ENCODE measurements around the gene GSK3B. TPM values are rescaled to one million over a fixed set of nuclear protein-coding genes. Genes with fewer than 3 reads are reported as not detected.
"Not testable (repeated sequence)": the region's sequence is repeated elsewhere in the genome, so short reads cannot be mapped to it uniquely, and the experiment has no call there.

Gene GSK3B
- total RNA-seq, 2 experiments from 2014 or later, result 35.1 to 35.9 TPM

- peaks cover 9% of the 10 kb centered on the region for H3K4me1 Mint-ChIP-seq
- no peak for ATAC-seq
- H3K27me3 Mint-ChIP-seq, result no peaks in the 10 kb centered on the region
- no peak overlapping the region for H3K27ac Mint-ChIP-seq
- DNase-seq, result no peak
- CTCF ChIA-PET, result no interaction called here
- no peak overlapping the region for H3K4me3 Mint-ChIP-seq
- peaks cover 24% of the 10 kb centered on the region for H3K36me3 Mint-ChIP-seq
- no peaks in the 10 kb centered on the region for H3K9me3 Mint-ChIP-seq (ENCODE audit: low read depth)
Measured at GRCh38 chr3:120059081-120059864, 35.0 kb downstream of the GSK3B start.

GRCh38 chr3:120057626-120058025 is 36.6 kb downstream of the GSK3B start:
- CTCF ChIA-PET, result interaction anchor here (1.6 kb wide), 1 partner anchor 46 kb away, joined by 3 read pairs; no protein-coding TSS in a partner anchor
- H3K4me1 Mint-ChIP-seq, result peaks cover 22% of the 10 kb centered on the region
- H3K27ac Mint-ChIP-seq, result no peak overlapping the region

GRCh38 chr3:120057029-120057428 is 37.2 kb downstream of the GSK3B start:
- DNase-seq (no peak), ATAC-seq (no peak)
- Mint-ChIP-seq H3K9me3 (ENCODE audit: low read depth) (peaks cover 5% of the 10 kb centered on the region), H3K4me3 (no peak overlapping the region), H3K27ac (no peak overlapping the region), H3K36me3 (peaks cover 33% of the 10 kb centered on the region), H3K27me3 (no peaks in the 10 kb centered on the region), H3K4me1 (peaks cover 28% of the 10 kb centered on the region)
- CTCF ChIA-PET, result interaction anchor here (1.6 kb wide), 1 partner anchor 46 kb away, joined by 3 read pairs; no protein-coding TSS in a partner anchor

More at GRCh38 chr3:120057626-120058025, 36.6 kb downstream of the GSK3B start:
- Mint-ChIP-seq H3K36me3 (peaks cover 33% of the 10 kb centered on the region), H3K27me3 (no peaks in the 10 kb centered on the region), H3K4me3 (no peak overlapping the region), H3K9me3 (ENCODE audit: low read depth) (peaks cover 5% of the 10 kb centered on the region)
- ATAC-seq (no peak), DNase-seq (no peak)

GRCh38 chr3:120053647-120054046 is 40.6 kb downstream of the GSK3B start:
- not testable (repeated sequence) for H3K4me3 Mint-ChIP-seq; DNase-seq; H3K9me3 Mint-ChIP-seq (ENCODE audit: low read depth); ATAC-seq; H3K27ac Mint-ChIP-seq; H3K27me3 Mint-ChIP-seq
- CTCF ChIA-PET, result interaction anchor here (1.5 kb wide), 1 partner anchor 42 kb away, joined by 3 read pairs; no protein-coding TSS in a partner anchor
- H3K36me3 Mint-ChIP-seq, result peaks cover 43% of the 10 kb centered on the region
- peaks cover 53% of the 10 kb centered on the region for H3K4me1 Mint-ChIP-seq

GRCh38 chr3:120052677-120053076 is 41.6 kb downstream of the GSK3B start:
- no peak overlapping the region for H3K4me3 Mint-ChIP-seq
- no peaks in the 10 kb centered on the region for H3K27me3 Mint-ChIP-seq
- peaks cover 44% of the 10 kb centered on the region for H3K36me3 Mint-ChIP-seq
- H3K4me1 Mint-ChIP-seq, result peaks cover 52% of the 10 kb centered on the region
- ATAC-seq (no peak), DNase-seq (no peak)
- CTCF ChIA-PET, result interaction anchor here (0.6 to 1.5 kb wide), 3 partner anchors 41 to 501 kb away, joined by 3 to 4 read pairs (median 3); no protein-coding TSS in a partner anchor
- H3K9me3 Mint-ChIP-seq (ENCODE audit: low read depth), result peaks cover 7% of the 10 kb centered on the region
- peak overlapping the region; percentile 58 for H3K27ac Mint-ChIP-seq

- ATAC-seq, result peak; percentile 74
- peaks cover 10% of the 10 kb centered on the region for H3K9me3 Mint-ChIP-seq (ENCODE audit: low read depth)
- peaks cover 50% of the 10 kb centered on the region for H3K4me1 Mint-ChIP-seq
- no peak for DNase-seq
- H3K4me3 Mint-ChIP-seq, result no peak overlapping the region
- peak overlapping the region; percentile 58 for H3K27ac Mint-ChIP-seq
- H3K36me3 Mint-ChIP-seq, result peaks cover 47% of the 10 kb centered on the region
- no peaks in the 10 kb centered on the region for H3K27me3 Mint-ChIP-seq
- CTCF ChIA-PET, result interaction anchor here (0.6 to 1.5 kb wide), 3 partner anchors 41 to 500 kb away, joined by 3 to 4 read pairs (median 3); no protein-coding TSS in a partner anchor
Measured at GRCh38 chr3:120052225-120052624, 42.0 kb downstream of the GSK3B start.

- H3K27me3 Mint-ChIP-seq, DNase-seq, CTCF ChIA-PET, H3K4me3 Mint-ChIP-seq, H3K27ac Mint-ChIP-seq: not testable (repeated sequence)
- Mint-ChIP-seq H3K36me3 (peaks cover 52% of the 10 kb centered on the region), H3K9me3 (ENCODE audit: low read depth) (peaks cover 11% of the 10 kb centered on the region), H3K4me1 (peaks cover 50% of the 10 kb centered on the region)
- ATAC-seq, result peak; percentile 49
Measured at GRCh38 chr3:120051570-120051969, 42.7 kb downstream of the GSK3B start.

GRCh38 chr3:120049881-120050539 is 44.2 kb downstream of the GSK3B start:
- peaks cover 57% of the 10 kb centered on the region for H3K4me1 Mint-ChIP-seq
- ATAC-seq, result no peak

GRCh38 chr3:120049072-120049471 is 45.2 kb downstream of the GSK3B start:
- Mint-ChIP-seq H3K9me3 (ENCODE audit: low read depth) (peaks cover 26% of the 10 kb centered on the region), H3K36me3 (peaks cover 53% of the 10 kb centered on the region), H3K4me3 (no peak overlapping the region), H3K4me1 (peaks cover 50% of the 10 kb centered on the region), H3K27ac (no peak overlapping the region), H3K27me3 (no peaks in the 10 kb centered on the region)
- CTCF ChIA-PET, result no interaction called here
- ATAC-seq, result no peak
- DNase-seq, result no peak

More at GRCh38 chr3:120049881-120050539, 44.2 kb downstream of the GSK3B start:
- Mint-ChIP-seq H3K9me3 (ENCODE audit: low read depth) (peaks cover 19% of the 10 kb centered on the region), H3K36me3 (peaks cover 53% of the 10 kb centered on the region), H3K4me3 (no peak overlapping the region), H3K27me3 (no peaks in the 10 kb centered on the region), H3K27ac (no peak overlapping the region)
- CTCF ChIA-PET, result no interaction called here
- DNase-seq, result no peak

GRCh38 chr3:120048355-120049041 is 45.7 kb downstream of the GSK3B start:
- H3K4me3 Mint-ChIP-seq, result no peak overlapping the region
- ATAC-seq (no peak), DNase-seq (no peak)
- no peak overlapping the region for H3K27ac Mint-ChIP-seq
- H3K9me3 Mint-ChIP-seq (ENCODE audit: low read depth), result peaks cover 28% of the 10 kb centered on the region
- H3K36me3 Mint-ChIP-seq, result peaks cover 56% of the 10 kb centered on the region
- CTCF ChIA-PET, result no interaction called here
- H3K27me3 Mint-ChIP-seq, result no peaks in the 10 kb centered on the region
- H3K4me1 Mint-ChIP-seq, result peaks cover 46% of the 10 kb centered on the region

GRCh38 chr3:120047686-120048085 is 46.6 kb downstream of the GSK3B start:
- Mint-ChIP-seq H3K27me3 (no peaks in the 10 kb centered on the region), H3K4me3 (no peak overlapping the region), H3K9me3 (ENCODE audit: low read depth) (peaks cover 31% of the 10 kb centered on the region), H3K4me1 (peaks cover 40% of the 10 kb centered on the region), H3K36me3 (peaks cover 58% of the 10 kb centered on the region), H3K27ac (no peak overlapping the region)
- ATAC-seq (no peak), DNase-seq (no peak)
- CTCF ChIA-PET, result no interaction called here

- Mint-ChIP-seq H3K4me1 (peaks cover 7% of the 10 kb centered on the region), H3K9me3 (ENCODE audit: low read depth) (peaks cover 35% of the 10 kb centered on the region), H3K36me3 (peaks cover 72% of the 10 kb centered on the region), H3K27ac (no peak overlapping the region), H3K4me3 (no peak overlapping the region), H3K27me3 (no peaks in the 10 kb centered on the region)
- DNase-seq (no peak), ATAC-seq (no peak)
- CTCF ChIA-PET, result interaction anchor here (1.0 kb wide), 2 partner anchors 52 to 106 kb away, joined by 3 to 4 read pairs; no protein-coding TSS in a partner anchor
Measured at GRCh38 chr3:120040813-120041377, 53.4 kb downstream of the GSK3B start.

Data from activated CD8-positive, alpha-beta memory T cell treated with anti-CD3 and anti-CD28 coated beads, Interleukin-2, amount 10 ng/mL, durations not matched to agents 7 days and 5 days (primary cell).